GM12873 (cell line): ENCODE data around the gene NAXD.

Experiments
- TF ChIP-seq, protein P1 (sequence below): IDR thresholded peaks from 2 replicates; pipeline ENCODE4 v1.5.1; 2012; ENCODE audit warnings: low read depth, mild to moderate bottlenecking, moderate library complexity, low read length, control low read depth; ENCODE audit not compliant: insufficient read depth; ENCODE audit errors: missing control alignments

The NAXD gene

DNA sequence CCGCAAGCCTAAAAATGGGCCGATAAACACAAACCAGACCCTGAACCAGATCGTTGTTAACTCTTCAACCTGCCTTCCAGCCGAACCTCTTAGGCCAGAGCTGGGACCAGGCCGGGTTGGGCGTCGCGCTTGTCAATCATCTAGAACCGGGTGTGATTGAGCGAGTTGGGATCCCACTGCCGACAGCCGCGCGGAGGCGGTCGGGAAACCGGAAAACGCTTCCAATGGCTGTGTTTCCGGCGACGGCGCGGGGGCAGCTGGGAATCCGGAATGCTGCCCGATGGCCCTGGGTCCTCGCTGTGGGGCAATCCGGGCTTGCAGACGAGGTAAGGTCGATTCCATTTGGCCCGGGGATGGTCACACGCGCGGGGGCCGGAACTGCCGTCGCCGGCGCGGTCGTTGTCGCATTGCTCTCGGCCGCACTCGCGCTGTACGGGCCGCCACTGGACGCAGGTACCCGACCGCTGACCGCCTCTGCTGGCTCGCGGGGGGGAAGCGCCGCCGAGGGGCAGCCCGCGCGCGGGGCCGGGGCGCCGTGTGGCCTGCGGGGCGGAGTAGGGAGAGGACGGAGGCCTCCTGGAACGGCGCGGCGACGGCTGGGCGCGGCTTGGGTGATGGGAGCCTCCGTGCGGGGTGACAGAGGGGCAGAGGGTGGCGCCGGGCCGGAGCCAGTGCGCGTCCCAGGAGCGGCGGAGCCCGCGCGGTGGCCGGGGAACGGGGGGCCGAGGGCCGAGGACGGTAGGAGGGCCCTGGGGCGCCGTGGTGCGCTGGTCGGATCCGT is at the start of gene NAXD:
Gene NAXD (plus strand): TSS at position 224 of the 781 bp plus-strand sequence. CDS start 57 bp downstream, at position 281.
- TF ChIP-seq, protein P1, sequence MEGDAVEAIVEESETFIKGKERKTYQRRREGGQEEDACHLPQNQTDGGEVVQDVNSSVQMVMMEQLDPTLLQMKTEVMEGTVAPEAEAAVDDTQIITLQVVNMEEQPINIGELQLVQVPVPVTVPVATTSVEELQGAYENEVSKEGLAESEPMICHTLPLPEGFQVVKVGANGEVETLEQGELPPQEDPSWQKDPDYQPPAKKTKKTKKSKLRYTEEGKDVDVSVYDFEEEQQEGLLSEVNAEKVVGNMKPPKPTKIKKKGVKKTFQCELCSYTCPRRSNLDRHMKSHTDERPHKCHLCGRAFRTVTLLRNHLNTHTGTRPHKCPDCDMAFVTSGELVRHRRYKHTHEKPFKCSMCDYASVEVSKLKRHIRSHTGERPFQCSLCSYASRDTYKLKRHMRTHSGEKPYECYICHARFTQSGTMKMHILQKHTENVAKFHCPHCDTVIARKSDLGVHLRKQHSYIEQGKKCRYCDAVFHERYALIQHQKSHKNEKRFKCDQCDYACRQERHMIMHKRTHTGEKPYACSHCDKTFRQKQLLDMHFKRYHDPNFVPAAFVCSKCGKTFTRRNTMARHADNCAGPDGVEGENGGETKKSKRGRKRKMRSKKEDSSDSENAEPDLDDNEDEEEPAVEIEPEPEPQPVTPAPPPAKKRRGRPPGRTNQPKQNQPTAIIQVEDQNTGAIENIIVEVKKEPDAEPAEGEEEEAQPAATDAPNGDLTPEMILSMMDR: no peak

DNA sequence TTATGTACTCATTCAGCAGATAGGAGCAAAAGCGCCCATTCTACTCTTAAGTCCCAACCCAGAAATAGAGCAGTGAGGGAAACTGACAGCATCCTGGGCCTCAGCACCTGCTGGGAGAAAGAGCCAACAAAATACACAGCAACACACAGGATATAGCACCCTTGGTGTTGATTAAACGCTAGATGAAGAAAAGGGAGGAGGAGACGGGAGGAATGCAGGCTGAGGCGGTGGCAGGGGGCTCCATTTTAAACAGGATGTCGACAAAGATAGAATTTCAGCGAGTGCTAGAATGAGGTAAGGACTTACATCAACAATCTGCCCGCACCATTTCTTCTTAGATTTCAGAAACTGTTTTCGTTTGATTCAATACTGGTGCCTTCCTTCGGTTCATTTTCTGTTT is 49.2 kb upstream of the NAXD start:
- TF ChIP-seq, protein P1: no peak

DNA sequence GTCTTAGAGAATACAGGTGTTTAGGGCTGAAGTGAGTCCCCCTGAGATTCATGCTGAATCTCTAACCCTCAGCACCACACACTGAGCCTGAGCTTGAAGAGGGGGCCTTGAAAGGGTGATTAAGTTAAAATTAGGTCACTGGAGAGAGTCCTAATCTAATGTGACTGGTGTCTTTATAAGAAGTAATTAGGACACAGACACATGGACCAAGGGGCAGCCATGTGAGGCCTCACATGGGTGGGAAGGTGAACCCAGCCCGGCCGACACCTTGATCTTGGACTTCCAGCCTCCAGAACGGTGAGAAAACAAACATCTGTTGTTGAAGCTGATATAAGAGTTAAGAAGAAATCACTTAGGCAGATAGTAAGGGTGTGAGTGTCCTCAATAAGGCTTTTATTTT is 46.7 kb upstream of the NAXD start:
- TF ChIP-seq, protein P1: no peak

DNA sequence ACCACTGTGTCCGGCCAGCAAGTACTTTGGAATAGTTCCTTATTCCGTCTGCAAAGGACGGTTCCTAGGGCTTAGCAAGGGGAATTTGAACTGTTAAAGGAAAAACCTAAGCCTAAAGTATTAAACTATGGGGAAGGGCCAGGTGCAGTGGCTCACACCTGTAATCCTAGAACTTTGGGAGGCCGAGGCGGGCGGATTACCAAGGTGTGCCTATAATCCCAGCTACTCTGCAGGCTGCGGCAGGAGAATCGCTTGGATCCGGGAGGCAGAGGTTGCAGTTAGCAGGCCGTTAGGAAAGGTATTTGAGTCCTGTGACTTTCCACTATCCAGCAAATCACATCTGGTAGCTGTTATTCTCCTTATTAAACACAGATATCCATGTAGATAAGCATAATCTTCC is 44.5 kb upstream of the NAXD start:
- TF ChIP-seq, protein P1: no peak

DNA sequence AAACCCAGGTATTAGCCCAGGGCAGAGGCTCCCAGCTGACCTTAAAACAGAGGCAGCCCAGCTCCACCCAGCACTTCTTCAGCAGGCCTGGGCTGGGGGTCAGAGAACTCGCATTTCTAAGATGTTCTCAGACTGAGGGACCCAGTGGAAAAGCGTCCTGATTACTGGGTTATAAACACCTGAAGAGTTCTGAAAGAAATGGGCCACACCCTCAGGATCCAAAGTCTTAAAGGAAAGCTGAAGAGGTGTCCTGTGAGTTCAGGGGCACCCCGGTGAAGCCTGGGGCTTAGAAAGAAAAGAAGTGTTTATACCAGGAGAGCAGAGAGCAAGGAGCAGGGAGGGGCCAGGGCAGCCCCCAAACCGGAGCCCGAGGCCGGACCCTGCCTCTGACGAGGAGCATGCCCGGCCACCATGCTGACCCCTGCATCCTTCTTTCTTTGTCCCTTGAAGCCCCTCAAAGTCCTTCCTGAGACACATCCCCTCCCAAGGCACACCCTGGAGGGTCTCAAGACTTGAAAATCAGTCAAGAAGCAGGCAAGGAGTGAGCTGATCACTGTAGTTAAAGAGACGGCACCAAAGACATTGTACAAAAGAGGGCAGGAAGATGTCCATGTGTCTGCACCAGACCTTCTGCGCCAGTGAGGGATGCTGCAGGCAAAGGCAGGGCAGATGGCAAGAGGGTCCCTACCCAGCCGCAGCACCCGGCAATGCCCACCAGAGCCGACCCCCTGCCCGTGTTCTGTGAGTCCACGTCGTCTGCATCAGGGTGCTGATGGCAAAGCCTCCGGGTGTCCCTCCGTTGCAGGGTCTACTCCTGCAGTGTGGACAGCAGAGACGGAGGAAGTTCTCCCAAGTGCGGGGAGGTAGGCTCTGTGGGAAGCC is 43.2 kb upstream of the NAXD start:
- TF ChIP-seq, protein P1: no peak

DNA sequence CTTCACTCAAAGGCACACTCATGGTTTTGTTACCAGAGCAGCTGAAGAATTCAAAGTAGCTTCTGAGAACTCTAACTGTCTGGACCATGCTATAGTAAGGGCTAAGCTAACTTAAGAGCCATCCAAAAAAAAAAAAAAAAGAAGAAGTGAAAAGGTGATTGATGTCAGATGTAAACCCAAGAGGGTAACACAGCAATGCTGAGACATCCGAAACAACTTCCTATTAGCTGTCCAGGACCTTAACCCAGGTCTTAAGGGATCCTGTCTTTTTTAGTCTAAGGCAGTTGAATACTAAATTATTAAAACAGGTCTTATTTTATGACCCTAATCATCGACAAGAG is 42.6 kb upstream of the NAXD start:
- TF ChIP-seq, protein P1: no peak

DNA sequence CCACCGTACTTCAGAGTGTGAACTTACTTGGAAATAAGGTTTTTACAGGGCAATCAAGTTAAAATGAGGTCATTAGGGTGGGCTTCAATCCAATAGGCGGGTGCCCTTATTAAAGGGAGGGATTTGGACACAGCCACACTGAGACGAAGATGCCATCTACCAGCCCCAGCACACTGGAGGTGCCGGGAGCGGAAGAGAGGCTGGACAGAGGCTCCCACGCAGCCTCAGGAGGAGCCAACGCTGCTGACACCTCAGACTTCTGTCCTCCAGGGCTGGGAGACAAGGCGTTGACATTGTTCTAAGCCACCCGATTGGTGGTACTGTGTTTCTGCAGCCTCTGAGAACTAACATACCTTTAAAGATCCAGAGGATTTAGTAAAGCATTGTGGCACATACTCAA is 41.2 kb upstream of the NAXD start:
- TF ChIP-seq, protein P1: no peak
